GM21723 (cell line): ENCODE results near the gene KLHL40.

ENCODE experiments used
- ATAC-seq: cut with Tn5 transposase; IDR thresholded peaks from one replicate; pipeline ENCODE4 v1.9.1; 2021; ENCODE audit warnings: mild to moderate bottlenecking, moderate library complexity; ENCODE audit not compliant: unreplicated experiment

The KLHL40 gene

GRCh38 chr3:42685363-42685881 is at the start of gene KLHL40:
TSS of gene KLHL40 (plus strand) at chr3:42685537. CDS start at chr3:42685619, 82 bp downstream.
- ATAC-seq = no peak

GRCh38 chr3:42637001-42637400 is 48.3 kb upstream of the KLHL40 start:
- no peak for ATAC-seq

GRCh38 chr3:42638339-42638842 is 46.9 kb upstream of the KLHL40 start:
- ATAC-seq = peak; percentile 48

GRCh38 chr3:42639192-42639591 is 46.1 kb upstream of the KLHL40 start:
- no peak for ATAC-seq

GRCh38 chr3:42640129-42640528 is 45.2 kb upstream of the KLHL40 start:
- ATAC-seq = no peak

- no peak for ATAC-seq
Observed at GRCh38 chr3:42640771-42641370, 44.5 kb upstream of the KLHL40 start.

- ATAC-seq = no peak
Observed at GRCh38 chr3:42647821-42648459, 37.4 kb upstream of the KLHL40 start.

- no peak for ATAC-seq
Observed at GRCh38 chr3:42649006-42649405, 36.3 kb upstream of the KLHL40 start.

GRCh38 chr3:42649783-42650182 is 35.6 kb upstream of the KLHL40 start:
- ATAC-seq = no peak

- ATAC-seq = no peak
Observed at GRCh38 chr3:42651248-42652091, 33.9 kb upstream of the KLHL40 start.

- ATAC-seq = no peak
Observed at GRCh38 chr3:42652251-42652610, 33.1 kb upstream of the KLHL40 start.

- peak; percentile 56 for ATAC-seq
Observed at GRCh38 chr3:42652611-42653302, 32.6 kb upstream of the KLHL40 start.

GRCh38 chr3:42653303-42653559 is 32.1 kb upstream of the KLHL40 start:
- ATAC-seq = no peak

- ATAC-seq = no peak
Observed at GRCh38 chr3:42653560-42654330, 31.6 kb upstream of the KLHL40 start, which contains the start of gene ZBTB47. TSS of gene ZBTB47 (plus strand) at chr3:42653697. CDS start at chr3:42658356, 4,659 bp downstream.

GRCh38 chr3:42654331-42655201 is 30.8 kb upstream of the KLHL40 start:
- ATAC-seq = no peak

- ATAC-seq = no peak
Observed at GRCh38 chr3:42655331-42655888, 29.9 kb upstream of the KLHL40 start.

- ATAC-seq = no peak
Observed at GRCh38 chr3:42655980-42656679, 29.2 kb upstream of the KLHL40 start.
